HCEC 1CT (cell line): ENCODE results near the gene AZIN2.
"Not testable (repeated sequence)": the region's sequence is repeated elsewhere in the genome, so short reads cannot be mapped to it uniquely, and the experiment has no call there.

Source experiments
- DNase-seq: peaks from one replicate; pipeline ENCODE4 v3.0.0-alpha.2; 2017

AZIN2 gene

GRCh38 chr1:33080885-33081553 is at the start of gene AZIN2:
Gene AZIN2 (plus strand): TSS chr1:33081153. CDS start chr1:33082250, 1,097 bp downstream.
- DNase-seq, result peak; percentile 85

DNA sequence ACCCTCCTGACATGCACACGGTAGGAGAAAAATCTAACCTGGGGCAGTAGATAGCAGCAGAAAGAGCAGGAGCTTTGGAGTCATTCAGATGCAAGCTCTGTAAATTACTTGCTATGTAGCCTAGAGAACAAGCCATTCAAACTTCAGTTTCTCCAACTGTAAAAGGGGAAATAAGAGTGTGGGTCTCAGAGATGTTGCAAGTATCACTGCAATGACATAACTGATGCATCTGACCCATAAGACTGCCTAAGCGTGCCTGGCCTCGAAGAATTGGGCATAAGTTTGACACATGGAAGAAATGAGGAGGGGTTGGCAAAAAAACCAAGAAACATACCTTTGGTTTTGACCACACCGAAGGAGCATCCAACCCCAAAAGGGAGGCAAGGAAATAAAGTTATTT is 49.4 kb upstream of the AZIN2 start:
- DNase-seq, result no peak

DNA sequence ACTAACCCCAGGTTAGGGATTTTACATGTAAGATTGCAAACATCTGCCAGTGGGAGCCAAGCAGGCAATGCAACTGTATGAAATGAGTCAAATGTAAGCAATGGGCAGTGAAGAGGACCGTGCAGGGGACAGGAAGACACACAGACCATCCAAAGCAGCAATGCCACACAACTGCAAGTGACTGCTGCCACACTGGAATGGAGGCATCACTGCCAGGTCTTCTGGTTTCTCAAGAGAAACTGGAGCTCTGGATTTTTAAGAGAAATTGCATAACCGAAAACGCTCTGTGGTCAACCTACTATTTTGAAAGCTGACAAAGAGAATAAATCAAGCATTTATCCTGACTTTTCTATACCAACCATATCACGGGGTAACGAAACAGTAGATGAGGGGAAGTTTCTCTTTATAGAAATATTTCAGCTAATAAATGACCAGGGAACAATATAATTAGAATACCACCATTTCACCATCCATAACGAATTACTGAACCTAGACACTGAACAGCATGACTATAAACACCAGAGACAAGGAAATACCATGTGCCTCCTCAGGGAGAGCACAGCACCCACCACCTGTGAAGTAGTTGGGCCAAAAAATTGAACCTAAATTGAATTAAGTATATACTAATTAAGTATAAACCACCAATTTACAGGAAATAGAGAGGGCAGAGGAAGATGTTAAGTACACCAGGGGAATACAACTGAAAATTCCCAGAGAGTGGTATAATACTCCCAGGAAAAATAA is 48.7 kb upstream of the AZIN2 start:
- no peak for DNase-seq

- peak; percentile 39 for DNase-seq
Measured at GRCh38 chr1:33036051-33036525, 44.9 kb upstream of the AZIN2 start.

GRCh38 chr1:33036526-33037503 is 44.1 kb upstream of the AZIN2 start, which contains the start of gene AK2:
Gene AK2 (minus strand): TSS chr1:33036883. CDS start chr1:33036828, 55 bp downstream.
- peak; percentile 98 for DNase-seq

DNA sequence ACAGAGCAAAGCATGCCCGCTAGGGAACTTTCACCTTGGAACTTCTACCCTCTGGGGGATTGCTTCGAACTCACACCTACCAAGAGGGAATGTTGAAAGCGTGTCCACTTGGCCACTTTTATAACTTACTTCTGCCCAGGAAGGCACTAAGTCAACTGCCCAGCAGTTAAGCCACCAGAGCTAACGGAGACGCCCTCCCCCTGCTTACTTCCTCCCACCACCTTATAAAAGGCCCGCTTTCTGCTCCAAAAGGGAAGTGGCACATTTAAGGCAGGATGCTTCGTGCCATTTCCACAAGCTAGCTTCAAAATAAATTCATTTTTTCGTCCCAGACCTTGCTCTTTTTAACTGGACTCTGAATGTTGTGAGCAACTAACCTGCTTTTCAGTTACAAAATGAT is 41.1 kb upstream of the AZIN2 start:
- no peak for DNase-seq

GRCh38 chr1:33041026-33041425 is 39.9 kb upstream of the AZIN2 start:
- DNase-seq, result no peak

GRCh38 chr1:33042831-33043230 is 38.1 kb upstream of the AZIN2 start:
- no peak for DNase-seq

DNA sequence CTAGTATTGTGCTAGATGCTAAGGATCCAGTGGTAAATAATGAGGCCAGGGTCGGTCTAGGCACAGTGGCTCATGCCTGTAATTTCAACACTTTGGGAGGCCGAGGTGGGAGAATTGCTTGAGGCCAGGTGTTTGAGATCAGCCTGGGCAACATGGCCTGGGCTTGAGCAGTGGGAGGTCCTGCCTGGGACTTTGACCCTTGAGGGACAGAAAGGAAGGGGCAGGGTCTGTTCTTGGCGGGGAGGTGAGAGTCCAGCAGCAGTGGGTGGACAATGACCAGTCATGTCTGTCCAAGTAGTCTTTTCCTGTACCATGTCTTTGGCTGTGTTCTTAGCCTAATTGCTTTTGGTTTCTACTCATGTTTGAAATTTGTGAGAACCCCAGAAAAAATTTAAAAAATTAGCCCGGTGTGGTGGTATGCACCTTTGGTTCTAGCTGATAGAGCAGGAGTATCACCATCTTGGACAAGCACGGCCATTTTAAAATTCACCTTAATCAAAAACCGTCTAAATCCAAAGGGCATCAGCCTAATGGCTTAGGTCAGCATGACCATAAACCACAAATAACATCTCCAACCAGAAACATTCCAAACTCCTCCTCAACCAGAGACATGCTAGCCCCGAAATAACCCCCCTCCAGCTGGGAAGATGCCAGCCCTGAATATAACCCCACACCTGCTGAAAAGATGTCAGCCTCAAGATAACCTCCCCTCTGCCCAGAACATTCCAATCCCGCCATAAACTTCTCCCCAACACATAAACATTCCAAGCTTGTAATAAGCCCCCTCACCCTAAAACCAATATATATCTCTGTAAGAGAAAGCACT is 37.5 kb upstream of the AZIN2 start:
- no peak for DNase-seq

DNA sequence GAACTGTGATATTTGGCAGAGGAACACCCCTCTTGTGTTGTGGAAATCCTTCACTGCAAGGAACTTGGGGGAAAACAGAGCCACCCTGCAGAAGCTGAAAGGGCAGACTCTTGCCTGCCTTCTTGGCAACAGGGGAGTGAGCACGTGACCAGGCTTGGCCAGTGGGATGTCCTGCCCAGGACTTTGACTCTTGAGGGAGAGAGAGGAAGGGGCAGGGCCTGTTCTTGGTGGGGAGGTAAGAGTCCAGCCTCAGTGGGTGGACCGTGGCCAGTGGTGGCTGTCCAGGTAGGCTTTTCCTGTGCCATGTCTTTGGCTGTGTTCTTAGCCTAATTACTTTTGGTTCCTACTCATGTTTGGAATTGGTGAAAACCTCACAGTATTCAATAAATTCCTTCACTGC is 35.7 kb upstream of the AZIN2 start:
- DNase-seq, result no peak

DNA sequence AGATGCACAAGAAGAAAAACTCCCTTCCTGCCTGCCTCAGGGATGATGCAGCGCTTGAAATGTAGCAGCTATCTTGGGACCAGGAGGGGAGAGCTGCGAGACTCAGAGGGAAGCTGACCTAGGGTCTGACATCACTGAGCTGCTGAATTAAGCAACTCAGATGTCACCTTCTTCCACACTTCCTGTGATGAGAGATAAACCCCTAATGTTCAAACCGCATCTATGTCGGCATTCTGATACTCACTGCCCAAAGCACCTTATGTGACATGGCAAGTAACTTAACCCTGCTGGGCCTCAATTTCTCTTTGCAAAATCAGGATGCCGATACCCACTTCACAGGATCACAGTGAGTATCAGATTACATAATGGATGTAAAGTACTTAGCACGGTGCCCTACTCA is 35.1 kb upstream of the AZIN2 start:
- no peak for DNase-seq

DNA sequence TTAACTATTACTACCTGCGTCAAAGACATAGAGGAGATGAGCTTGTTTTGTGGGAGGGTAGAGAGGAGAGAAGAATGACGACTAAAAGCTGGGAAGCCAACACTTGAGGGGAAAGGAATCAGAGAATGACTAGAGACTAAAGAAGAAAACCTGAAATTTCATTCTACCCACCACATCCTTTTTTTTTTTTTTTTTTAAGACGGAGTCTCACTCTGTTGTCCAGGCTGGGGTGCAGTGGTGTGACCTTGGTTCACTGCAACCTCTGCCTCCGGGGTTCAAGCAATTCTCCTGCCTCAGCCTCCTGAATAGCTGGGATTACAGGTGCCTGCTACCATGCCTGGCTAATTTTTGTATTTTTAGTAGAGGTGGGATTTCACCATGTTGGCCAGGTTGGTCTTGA is 34.7 kb upstream of the AZIN2 start:
- not testable (repeated sequence) for DNase-seq

GRCh38 chr1:33047290-33047689 is 33.7 kb upstream of the AZIN2 start:
- no peak for DNase-seq

GRCh38 chr1:33047839-33048305 is 33.1 kb upstream of the AZIN2 start:
- peak; percentile 68 for DNase-seq

DNA sequence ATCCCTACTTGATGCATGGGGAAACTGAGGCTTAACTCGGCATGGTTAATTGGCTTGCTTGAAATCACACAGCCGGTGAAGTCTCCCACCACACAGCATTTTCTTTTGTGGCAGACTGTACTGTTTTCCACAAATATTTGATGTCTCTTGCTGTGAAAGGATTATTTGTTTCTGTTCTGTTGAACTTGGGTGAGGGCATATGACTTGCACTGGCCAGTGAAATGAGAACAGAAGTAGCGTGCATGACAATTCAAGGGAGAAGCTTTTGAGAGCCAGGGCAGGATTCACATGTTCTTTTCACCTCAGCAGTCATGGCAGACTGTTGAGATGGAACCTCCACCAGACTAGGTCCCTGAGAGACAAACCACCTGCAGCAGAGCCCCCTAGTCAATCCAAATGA is 32.5 kb upstream of the AZIN2 start:
- no peak for DNase-seq

DNA sequence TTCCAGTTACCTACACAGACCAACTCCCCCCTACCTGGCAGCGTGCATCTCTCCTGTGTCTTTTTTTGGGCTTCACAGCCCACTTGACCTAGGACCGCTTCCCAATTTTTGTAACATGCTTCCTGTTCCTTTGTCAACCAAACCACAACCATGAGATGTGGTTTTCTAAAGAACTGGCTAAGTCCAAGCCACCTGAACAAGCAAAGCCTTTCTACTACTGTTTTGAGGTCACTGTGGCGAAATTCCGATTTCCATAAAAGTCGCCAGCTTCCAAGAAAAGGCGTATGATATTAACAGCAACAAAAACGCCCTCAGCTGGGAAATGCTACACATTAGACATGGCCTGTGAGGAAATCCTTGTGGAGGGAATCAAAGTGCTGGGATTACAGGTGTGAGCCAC is 31.6 kb upstream of the AZIN2 start:
- no peak for DNase-seq

- peak; percentile 89 for DNase-seq
Measured at GRCh38 chr1:33050221-33051076, 30.5 kb upstream of the AZIN2 start.

- peak; percentile 75 for DNase-seq
Measured at GRCh38 chr1:33055210-33056008, 25.5 kb upstream of the AZIN2 start.

- DNase-seq, result no peak
Measured at GRCh38 chr1:33056426-33056825, 24.5 kb upstream of the AZIN2 start.

DNA sequence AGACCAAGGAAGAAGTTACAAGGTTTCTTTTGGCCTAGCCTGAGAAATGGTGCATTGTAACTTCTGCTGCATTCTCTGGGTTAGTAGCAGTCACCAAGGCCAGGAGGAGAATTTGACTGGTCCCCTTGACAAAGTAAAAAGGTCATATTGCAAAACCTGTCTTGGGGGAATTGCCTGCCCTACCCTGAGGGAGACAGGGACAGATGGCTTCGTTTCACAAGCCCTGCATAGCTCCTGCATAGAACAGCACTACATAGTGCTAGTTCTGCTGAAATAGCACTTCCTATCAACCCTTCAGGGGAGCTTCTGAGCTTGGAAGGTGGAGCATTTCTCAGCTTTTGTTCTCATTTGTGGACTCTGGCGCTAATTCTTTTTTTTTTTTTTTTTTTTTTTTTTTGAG is 23.9 kb upstream of the AZIN2 start:
- DNase-seq, result no peak
